ENCODE measurements around the gene DPP10. TPM values are rescaled to one million over a fixed set of nuclear protein-coding genes. Genes with fewer than 3 reads are reported as not detected.

The DPP10 gene
- total and polyA plus RNA-seq, 8 donors: 1.1 to 8.2 (median 5.8) TPM

- peak; percentile 85 to 88 (median 87) for ATAC-seq
- Histone ChIP-seq H3K4me1 (peaks cover 0 to 7% (median 3%) of the 10 kb centered on the region in 3 donors), H3K27me3 (peaks cover 0 to 5% (median 0%) of the 10 kb centered on the region in 4 donors), H3K27ac (peak overlapping the region; percentile 51 to 80 (median 71)), H3K9me3 (no peaks in the 10 kb centered on the region), H3K36me3 (no peaks in the 10 kb centered on the region), H3K4me3 (peak overlapping the region; percentile 52 to 75 (median 64))
- peak; percentile 64 to 87 (median 77) for DNase-seq
- 1 to 2% methylated on average over 49 to 82 of the region's 83 CpGs for WGBS, 2 donors
- no peak for FAIRE-seq
- intact Hi-C loops (cut with DNase I): no loop called here
- TF ChIP-seq CTCF (IDR thresholded peaks at IDR 0.05): no peak
Measured at GRCh38 chr2:115161771-115162493, 719.5 kb downstream of the DPP10 start.

DNA sequence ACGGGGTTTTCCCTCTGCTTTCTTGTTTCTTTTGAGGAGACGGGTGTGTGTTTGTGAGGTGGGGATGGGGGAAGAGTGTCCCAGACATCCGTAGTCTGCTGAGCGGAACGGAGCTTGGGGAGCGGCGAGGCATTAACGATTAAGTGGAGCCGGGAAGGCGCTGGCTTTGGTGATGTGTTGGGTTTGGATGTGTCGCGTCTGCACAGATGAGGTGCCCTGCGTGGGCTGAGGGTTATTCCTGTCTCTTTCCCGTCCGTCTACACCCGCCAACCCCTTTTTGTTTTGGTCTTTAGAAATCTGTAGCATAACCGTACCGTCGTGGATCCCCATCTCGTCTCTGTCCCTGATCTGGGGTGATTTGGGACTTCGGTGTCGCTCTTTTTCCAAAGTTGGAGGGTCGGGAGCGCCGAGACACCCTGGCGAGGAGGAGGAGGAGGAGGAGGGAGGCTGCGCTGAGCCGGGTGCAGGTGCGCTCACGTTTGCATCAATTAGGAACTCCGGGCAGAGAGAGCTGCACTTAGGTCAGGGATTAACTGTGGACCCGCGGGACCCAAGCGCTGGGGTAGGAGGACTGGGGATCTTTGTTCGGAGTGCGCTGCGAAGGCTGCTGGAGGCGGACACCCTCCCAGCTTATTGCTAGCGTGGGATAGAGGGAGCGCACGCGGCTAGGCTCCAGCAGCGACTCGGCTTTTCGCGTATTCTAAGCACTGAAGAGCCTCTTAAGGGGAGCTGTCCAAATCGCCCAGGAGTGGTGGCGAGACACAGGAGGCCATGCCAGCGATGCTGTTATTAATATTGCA is 720.3 kb downstream of the DPP10 start:
- FAIRE-seq: no peak
- TF ChIP-seq CTCF (IDR thresholded peaks at IDR 0.05): no peak
- Histone ChIP-seq H3K4me3 (peak overlapping the region; percentile 52 to 75 (median 64)), H3K27ac (no peak overlapping the region), H3K27me3 (peaks cover 0 to 5% (median 0%) of the 10 kb centered on the region in 4 donors), H3K4me1 (peaks cover 0 to 11% (median 3%) of the 10 kb centered on the region in 3 donors), H3K9me3 (no peaks in the 10 kb centered on the region), H3K36me3 (no peaks in the 10 kb centered on the region)
- 0 to 1% methylated on average over 49 of the region's 49 CpGs for WGBS, 2 donors
- ATAC-seq: peak in 3 of 4 donors; percentile 6 to 39 (median 18)
- DNase-seq: peak in 5 of 6 donors; percentile 3 to 62 (median 33)
- intact Hi-C loops (cut with DNase I): no loop called here

DNA sequence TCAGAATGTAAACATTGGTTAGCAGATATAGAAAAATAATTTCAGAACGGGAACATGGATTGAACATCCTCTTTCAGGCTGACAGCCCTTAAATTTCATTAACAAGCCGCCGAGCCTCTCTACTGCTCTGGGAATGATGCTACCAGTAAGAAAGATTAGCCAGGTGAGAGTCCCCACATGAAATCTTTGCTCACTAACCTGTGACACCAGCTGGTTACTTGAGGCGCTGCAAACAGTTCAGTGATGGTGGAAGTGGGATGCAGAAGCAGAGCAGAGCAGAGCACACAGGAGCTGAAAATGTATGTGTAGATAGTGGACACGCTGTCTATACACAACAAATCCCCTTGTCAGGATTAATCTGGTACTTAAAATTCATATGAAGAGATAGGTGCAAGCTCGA is 721.1 kb downstream of the DPP10 start:
- no peak for TF ChIP-seq CTCF (IDR thresholded peaks at IDR 0.05)
- H3K9me3 ChIP-seq: no peaks in the 10 kb centered on the region
- intact Hi-C loops (cut with DNase I): no loop called here
- H3K27ac ChIP-seq: no peak overlapping the region
- H3K36me3 ChIP-seq: no peaks in the 10 kb centered on the region
- WGBS, 2 donors: 29 to 34% methylated on average over 6 of the region's 6 CpGs
- ATAC-seq (no peak), FAIRE-seq (no peak), DNase-seq (no peak)
- H3K27me3 ChIP-seq: peaks cover 0 to 5% (median 0%) of the 10 kb centered on the region in 4 donors
- peak overlapping the region in 2 of 4 donors; percentile 74 to 75 for H3K4me3 ChIP-seq
- peaks cover 0 to 18% (median 3%) of the 10 kb centered on the region in 3 donors for H3K4me1 ChIP-seq

GRCh38 chr2:115165529-115166109 is 723.2 kb downstream of the DPP10 start:
- Histone ChIP-seq H3K4me3 (no peak overlapping the region), H3K9me3 (no peaks in the 10 kb centered on the region), H3K27me3 (peaks cover 0 to 5% (median 0%) of the 10 kb centered on the region in 4 donors), H3K27ac (no peak overlapping the region), H3K36me3 (no peaks in the 10 kb centered on the region), H3K4me1 (peaks cover 0 to 18% (median 3%) of the 10 kb centered on the region in 3 donors)
- TF ChIP-seq CTCF (IDR thresholded peaks at IDR 0.05): peak; percentile 11 to 47 (median 26)
- 17 to 19% methylated on average over 6 of the region's 6 CpGs for WGBS, 2 donors
- no peak for ATAC-seq
- intact Hi-C loops (cut with DNase I): no loop called here
- FAIRE-seq: no peak
- DNase-seq: peak in 3 of 6 donors; percentile 23 to 42 (median 25)
